GM21619 (cell line): ENCODE results near the gene C17orf67.
"Not testable (repeated sequence)": the region's sequence is repeated elsewhere in the genome, so short reads cannot be mapped to it uniquely, and the experiment has no call there.

Source experiments
- ATAC-seq: cut with Tn5 transposase; IDR thresholded peaks from one replicate; pipeline ENCODE4 v1.9.1; 2021; ENCODE audit not compliant: unreplicated experiment

Gene C17orf67

GRCh38 chr17:56779322-56779721 is 54.4 kb downstream of the C17orf67 start:
- no peak for ATAC-seq

DNA sequence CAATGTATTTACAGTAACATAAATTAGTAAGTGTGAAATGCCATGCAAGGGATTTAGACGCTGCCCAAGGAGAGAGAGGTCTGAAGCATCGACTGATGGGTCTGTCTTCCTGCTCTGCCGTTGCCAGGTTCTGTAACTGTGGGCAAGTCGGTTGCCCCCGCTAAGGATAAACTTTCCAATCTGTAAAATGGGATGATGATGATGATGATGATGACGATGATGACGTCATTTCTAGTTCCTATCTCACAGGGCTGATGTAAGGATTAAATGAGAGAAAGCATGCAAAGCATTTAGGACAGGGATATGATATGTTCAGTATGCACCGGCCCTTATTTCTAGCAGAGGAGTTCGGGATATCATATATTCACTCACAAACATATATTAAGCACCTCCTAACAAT is 54.8 kb downstream of the C17orf67 start:
- ATAC-seq = no peak

DNA sequence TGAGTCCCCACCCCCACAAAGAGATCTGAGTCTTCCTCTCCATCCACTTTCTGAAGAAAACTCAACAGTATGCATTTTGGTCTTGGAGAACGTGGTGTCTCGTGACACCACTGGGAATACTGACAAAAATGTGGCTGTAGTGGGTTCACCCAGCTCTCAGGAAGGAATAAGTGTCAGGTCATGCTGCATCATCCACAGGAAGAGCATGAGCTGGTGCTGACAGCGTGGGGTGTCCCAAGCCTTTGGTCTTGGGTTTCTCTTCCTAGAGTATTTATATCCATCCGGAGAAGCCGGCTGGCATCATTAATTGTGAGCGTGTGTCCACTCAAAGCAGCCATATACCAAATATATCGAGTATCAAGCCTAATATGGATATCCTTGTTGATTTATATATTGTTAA is 55.9 kb downstream of the C17orf67 start:
- no peak for ATAC-seq

DNA sequence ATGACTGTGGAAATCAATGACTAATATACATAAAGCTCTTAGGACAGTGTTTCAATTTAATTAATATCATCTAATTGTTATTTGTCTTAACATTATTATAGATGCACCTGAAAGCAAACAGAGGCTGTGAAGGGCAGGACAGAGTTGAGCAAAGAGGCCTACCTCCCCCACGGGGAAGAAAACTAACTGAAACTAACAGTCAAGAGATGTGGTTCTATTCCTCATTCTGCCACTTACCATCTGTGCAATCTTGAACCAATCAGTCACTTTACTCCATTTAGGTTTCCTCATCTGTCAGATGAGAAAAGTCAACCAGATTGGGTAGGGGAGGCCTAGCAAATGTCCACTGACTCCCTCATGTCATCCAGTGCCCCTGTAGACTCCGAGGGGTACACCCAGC is 59.1 kb downstream of the C17orf67 start:
- no peak for ATAC-seq

GRCh38 chr17:56773124-56773523 is 60.6 kb downstream of the C17orf67 start:
- ATAC-seq = no peak

DNA sequence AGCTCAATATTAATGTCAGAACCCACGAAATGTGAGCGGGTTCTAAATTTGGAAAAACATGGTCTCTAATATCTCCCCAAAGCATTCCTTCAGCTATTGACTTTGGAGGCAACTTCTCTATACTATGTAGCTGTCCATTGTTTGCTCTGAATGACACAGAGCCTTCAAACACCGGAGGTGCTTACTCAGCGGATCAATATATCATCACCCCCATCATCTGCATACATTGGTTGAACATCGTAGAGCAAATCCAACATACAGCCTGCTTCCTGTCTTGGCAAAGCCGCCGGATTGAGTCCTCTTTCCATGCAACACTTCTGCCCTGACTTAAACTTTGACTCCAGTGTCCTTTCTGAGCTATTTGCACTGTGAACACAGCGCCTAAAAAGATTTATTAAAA is 61.3 kb downstream of the C17orf67 start:
- ATAC-seq = no peak

GRCh38 chr17:56771975-56772374 is 61.7 kb downstream of the C17orf67 start:
- no peak for ATAC-seq

DNA sequence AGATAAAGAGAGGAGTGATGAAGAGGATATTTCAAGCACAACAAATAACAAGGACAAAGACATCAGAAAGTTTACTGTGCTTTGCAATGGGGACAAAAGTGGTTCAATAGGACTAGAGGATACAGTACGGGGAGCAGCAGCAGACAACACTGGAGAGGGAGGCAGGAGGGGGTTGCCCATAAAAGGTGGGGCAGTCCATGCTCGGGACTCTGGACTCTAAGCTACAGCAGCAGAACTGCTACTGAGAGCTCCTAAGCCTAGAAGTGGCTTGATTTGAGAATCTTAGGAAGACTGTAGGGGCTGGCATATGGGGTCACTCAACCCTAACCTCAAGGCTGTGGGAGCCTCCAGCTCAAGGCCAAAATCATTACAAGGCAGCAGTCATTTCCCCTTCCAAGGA is 62.2 kb downstream of the C17orf67 start:
- no peak for ATAC-seq

DNA sequence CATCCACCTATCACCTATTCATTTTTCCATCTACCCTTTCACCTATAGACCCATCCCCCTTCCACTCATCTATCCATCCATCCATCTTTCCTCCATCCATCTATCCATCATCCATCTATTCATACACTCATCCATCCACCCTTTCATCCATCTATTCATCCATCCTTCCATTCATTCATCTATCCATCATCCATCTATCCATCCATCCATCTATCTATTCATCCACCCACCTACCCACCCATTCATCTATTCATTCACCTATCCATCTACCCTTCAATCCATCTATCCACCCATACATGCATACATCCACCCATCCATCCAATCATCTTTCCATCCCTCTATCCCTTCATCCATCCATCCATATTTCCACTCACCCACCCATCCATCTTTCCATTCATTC is 63.3 kb downstream of the C17orf67 start:
- ATAC-seq = no peak

GRCh38 chr17:56765449-56765848 is 68.3 kb downstream of the C17orf67 start:
- no peak for ATAC-seq

- no peak for ATAC-seq
These were observed 70.7 kb downstream of the C17orf67 start for GRCh38 chr17:56762988-56763387.

- ATAC-seq = no peak
These were observed 71.6 kb downstream of the C17orf67 start for GRCh38 chr17:56762144-56762543.

- no peak for ATAC-seq
These were observed 72.3 kb downstream of the C17orf67 start for GRCh38 chr17:56761387-56761786.

GRCh38 chr17:56757611-56758010 is 76.1 kb downstream of the C17orf67 start:
- not testable (repeated sequence) for ATAC-seq

DNA sequence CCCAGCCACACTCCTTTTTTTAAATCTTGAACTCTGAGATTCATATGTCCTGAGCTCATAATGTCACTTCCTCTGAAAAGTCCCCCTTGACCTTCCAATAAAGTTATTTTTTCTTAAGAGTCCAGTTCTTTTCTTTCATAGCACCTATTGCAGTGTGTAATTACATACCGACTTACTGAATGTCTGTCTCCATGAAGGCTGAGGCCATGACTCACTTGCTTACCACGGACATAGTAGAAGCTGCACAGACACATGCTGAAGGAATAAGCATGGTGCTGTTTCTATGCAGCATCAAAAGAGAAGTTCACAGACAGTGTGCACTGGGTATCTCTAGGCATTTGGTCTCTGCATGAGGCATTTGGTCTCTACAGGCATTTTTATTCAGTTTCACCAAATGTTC is 77.2 kb downstream of the C17orf67 start:
- no peak for ATAC-seq

DNA sequence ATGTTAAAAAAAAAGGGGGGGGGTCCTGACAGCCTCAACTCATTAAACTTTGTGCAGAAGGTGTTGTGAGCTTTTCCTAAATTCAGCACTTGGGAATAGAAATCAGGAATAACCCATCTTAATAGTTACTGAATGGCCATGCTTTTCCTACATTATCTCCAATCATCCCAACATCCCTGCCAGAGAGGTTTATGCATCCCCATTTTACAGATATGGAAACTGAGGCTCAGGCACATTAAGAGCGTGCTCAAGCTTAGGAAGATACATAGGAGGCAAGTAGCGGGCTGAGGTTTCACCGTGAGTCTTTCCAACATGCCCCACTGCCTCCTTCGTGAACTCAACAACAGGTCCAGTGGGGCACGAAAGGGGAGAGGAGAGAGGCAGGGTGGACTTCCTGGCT is 78.4 kb downstream of the C17orf67 start:
- ATAC-seq = no peak

DNA sequence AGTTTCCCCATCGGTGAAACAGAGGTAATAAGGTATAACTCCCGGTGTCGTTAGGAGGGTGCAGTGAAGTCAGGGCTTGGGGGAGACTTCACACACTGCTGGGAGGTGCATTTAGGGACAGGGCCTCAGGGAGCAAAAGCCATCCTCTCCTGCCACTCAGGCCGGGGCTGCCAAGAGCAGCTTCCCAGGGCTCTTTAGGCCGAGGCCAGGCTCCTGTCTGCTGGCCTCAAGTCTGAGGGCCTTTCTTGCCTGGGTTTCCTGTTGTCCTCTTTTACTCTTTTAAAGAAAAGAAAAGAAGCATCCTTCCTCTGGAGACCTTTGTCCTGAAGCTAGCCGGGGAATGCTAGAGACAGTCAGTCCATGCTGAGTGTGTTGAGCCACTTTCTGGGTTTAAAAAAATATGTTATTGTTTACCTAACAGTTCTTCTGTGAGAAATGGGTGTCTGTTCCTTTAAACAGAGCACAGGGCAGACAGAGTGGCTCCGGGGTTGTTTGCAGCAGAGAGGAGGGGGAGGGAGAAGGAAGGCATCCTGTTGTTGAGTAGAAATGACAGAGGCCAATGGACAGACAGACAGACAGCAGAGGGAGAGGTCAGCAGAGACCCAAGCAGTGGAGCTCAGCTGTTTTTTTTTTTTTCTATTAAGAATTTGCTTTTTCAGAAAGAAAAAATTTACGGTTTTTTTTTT is 79.1 kb downstream of the C17orf67 start:
- no peak for ATAC-seq

DNA sequence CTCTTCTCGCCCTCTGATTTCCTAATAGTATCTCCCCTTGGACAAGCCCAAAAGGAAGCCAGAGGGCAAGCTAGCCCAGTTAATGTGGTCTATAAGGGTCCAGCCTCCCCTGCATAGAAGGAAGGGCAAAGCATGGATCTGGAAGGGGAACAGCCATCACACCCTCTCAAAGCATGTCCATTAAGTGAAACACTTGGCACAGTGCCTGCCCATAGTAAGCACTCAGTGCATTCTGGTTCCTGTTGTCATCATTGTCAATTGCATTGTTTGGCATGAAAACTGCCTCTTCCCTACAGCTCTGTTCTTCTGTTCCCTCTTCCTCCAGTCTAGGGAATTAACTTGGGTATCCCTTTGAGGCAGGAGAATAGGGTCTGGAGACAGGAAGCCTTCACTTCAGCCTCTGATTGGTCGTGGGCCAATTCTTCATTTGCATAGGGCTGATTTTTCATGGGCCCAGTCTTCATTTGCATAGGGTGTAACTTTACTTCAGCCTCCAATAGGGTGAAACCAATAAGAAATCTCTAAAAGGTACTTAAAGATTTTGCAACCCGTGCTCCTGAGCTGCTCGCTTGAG is 81.4 kb downstream of the C17orf67 start:
- no peak for ATAC-seq

DNA sequence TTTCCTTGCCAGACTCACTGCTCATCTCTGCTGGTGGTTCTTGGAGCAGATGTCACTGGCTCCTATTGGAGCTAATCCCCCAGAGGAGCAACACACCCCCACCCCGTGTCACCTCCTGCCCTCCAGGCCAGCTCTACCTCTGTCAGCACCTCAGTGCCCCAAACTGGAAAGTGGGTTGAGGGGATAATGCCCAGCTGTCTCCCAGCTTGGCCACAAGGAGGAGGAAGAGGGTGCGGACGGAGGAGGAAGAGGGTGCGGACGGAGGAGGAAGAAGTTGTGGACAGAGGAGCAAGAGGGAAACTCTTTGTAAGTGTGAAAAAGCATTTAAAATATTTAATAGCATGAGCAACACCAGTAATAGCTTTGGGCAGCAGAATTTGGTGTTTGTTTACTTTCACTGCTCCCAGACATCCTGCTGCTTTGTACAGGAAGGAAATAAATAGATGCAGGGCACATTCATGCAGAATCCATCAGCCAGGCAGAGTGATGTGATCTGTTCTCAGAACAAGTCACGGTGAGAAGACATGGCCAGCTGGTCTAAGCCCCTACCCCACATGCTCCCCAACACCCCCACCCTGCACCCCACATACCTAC is 82.5 kb downstream of the C17orf67 start:
- no peak for ATAC-seq

- no peak for ATAC-seq
These were observed 89.0 kb downstream of the C17orf67 start for GRCh38 chr17:56744721-56745120.

DNA sequence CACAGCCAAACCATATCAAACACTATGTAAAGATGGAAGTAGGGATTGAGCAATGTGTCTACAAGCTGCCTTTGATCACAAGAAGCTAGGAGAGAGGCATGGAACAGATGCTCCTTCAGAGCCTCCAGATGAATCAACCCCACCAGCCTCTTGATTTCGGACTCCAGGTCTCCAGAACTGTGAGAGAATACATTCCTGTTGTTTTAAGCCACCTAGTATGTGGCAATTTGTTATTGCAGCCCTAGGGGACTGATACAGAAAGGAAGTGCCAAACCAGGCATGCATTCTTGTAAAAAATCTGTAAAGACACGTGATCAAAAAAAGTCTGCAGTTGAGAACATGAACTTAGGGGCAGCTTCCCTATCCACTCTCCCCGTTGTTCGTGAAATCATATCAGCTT is 91.1 kb downstream of the C17orf67 start:
- no peak for ATAC-seq
